AG09309 (cell line): Measurements from ENCODE around the gene SEMA6D.

Source experiments
- DNase-seq: peaks from one replicate; pipeline ENCODE4 v3.0.0-alpha.2; 2010; ENCODE audit warnings: low read depth
- H3K4me3 ChIP-seq: 2 replicates; pipeline ENCODE4 v1.5.1; 2011; ENCODE audit warnings: mild to moderate bottlenecking, low read depth, low read length, moderate library complexity; ENCODE audit not compliant: control insufficient read depth
- CTCF ChIP-seq: IDR thresholded peaks from 2 replicates; pipeline ENCODE4 v1.5.1; 2011; ENCODE audit warnings: mild to moderate bottlenecking, low read depth, low read length, inconsistent platforms; ENCODE audit not compliant: insufficient read depth, control insufficient read depth; ENCODE audit errors: missing control alignments

The SEMA6D gene

DNA sequence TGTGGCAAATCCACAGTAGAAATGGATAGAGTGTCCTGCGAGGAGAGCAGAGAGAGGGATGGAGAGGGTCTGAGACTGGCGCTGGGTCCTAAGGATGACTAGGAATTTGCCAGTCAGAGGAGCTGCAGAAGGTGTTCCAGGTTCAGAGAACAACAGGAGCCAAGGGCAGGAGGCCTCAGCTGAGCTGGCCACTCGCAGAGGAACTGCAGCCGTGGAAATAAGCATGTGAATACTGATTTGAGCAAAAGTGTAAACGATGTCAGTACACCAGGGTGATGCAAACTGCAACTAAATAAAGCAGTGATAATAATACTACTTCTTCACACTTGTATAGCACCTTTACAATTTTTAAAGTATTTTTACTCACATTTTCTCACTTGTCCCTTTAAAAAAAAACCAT is 24.6 kb downstream of the SEMA6D start:
- no peak for DNase-seq
- no peak overlapping the region for H3K4me3 ChIP-seq
- TF ChIP-seq CTCF, result no peak

- H3K4me3 ChIP-seq, result no peak overlapping the region
- no peak for TF ChIP-seq CTCF
- DNase-seq, result no peak
Observed at GRCh38 chr15:47742334-47742733, 25.0 kb downstream of the SEMA6D start.

- TF ChIP-seq CTCF, result no peak
- H3K4me3 ChIP-seq, result no peak overlapping the region
- no peak for DNase-seq
Observed at GRCh38 chr15:47742742-47743141, 25.4 kb downstream of the SEMA6D start.

- H3K4me3 ChIP-seq, result no peak overlapping the region
- TF ChIP-seq CTCF, result no peak
- no peak for DNase-seq
Observed at GRCh38 chr15:47743385-47743784, 26.1 kb downstream of the SEMA6D start.

DNA sequence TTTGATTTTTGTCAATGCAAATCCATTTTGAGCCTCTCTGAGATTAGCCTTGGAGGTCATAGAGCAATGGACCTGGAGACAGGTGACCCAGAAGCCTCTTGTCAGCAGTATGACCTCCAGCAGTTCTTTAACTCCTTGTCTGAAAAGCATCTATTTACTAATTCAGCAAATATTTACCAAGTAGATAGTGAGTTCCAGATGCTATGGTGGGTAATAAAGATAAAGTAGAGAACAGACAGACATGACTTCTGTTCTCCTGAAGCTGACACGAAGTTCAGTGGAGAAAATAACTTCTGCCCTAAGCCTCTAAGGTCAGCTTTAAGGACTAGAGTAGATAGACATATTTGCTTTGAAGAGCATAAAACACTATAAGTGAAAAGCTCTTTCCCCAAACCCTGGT is 26.6 kb downstream of the SEMA6D start:
- DNase-seq, result no peak
- TF ChIP-seq CTCF, result no peak
- no peak overlapping the region for H3K4me3 ChIP-seq

- DNase-seq, result no peak
Observed at GRCh38 chr15:47744496-47744895, 27.2 kb downstream of the SEMA6D start.

More at GRCh38 chr15:47744496-47744895, 27.2 kb downstream of the SEMA6D start:
- no peak overlapping the region for H3K4me3 ChIP-seq
- TF ChIP-seq CTCF, result no peak
